IPS DF 4.7 (cell line): Measurements from ENCODE around the gene FOXC1.

Experiments used
- DNase-seq: peaks from one replicate; pipeline ENCODE4 v3.0.0-alpha.2; 2013; ENCODE audit warnings: low spot score; ENCODE audit errors: extremely low read depth

FOXC1 gene

GRCh38 chr6:1622851-1623768 lies 13.4 kb downstream of the FOXC1 start:
- DNase-seq = no peak

- DNase-seq = no peak
Measured at GRCh38 chr6:1623769-1624057, 14.0 kb downstream of the FOXC1 start.

GRCh38 chr6:1624058-1624850 lies 14.5 kb downstream of the FOXC1 start:
- no peak for DNase-seq

DNA sequence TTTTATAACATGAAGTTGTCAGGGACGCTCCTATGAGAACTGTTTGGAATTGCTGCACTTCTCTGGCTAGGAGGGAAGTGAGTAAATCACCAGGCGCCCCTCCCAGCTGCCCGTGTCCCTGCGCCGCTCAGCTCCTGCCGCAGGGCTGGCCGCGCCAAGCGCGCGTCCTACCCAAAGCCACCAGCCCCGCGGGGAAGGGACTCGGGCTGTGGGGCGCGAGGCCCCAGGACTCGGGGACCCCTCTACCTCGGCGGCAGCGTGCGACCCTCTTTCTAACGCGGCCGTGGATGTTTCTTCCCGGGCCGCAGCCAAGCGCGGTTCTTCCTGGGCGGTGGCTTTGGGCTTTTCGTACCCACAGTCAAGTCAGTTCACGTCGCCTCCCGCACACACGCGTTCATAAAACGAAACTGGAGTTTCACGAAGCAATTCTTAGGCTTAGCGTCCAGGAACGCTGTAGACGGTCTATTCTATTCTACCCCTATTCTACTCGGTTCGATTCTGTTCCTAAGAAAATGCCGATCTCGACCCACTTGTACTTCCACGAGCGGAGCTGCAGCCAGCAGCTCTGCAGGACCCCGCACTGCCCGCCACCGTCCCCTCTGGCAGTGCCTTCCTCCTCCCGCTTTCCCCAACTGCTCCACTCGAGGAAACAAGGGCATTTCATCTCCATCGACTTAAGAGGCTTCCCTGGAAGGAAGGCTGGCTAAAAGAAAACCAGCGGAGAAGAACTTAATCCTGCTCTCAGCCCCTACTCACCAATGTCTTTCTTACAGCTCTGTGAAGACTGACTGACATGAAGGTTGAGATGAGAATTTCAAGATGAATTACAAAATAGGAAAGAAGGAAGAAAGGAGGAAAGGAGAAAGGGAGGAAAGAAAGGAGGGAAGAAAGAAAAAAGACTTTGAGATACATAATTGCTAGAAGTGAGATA lies 15.4 kb downstream of the FOXC1 start:
- no peak for DNase-seq

DNA sequence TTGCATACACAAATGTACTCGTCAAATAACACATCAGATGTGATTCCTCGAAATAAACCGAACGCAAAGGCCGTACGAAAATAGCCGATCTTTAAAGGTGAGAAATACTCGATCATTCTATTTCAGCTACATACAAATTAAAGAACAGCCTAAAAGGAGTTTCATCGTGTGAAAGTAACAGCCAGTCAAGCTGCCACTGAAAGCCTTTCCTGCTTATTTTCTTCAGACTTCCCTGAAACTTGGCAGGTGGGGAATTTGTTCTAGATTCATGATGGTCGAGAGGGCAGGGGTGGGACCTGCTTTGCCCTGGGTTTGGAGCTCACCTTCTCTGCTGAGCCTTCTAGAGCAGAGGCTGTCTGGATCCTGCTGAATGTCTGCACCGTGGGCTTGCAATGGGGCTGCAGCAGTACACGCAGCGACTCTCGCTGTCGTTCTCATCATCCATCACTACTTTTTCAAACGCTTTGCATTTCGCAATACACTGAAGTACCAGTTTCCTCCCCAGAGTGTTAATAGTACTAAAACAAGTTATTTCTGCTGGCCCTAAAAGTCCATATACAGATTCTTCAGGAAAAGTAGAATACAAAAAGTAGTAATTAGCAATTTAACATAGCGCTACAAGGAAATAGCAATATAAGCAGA lies 16.2 kb downstream of the FOXC1 start:
- no peak for DNase-seq

DNA sequence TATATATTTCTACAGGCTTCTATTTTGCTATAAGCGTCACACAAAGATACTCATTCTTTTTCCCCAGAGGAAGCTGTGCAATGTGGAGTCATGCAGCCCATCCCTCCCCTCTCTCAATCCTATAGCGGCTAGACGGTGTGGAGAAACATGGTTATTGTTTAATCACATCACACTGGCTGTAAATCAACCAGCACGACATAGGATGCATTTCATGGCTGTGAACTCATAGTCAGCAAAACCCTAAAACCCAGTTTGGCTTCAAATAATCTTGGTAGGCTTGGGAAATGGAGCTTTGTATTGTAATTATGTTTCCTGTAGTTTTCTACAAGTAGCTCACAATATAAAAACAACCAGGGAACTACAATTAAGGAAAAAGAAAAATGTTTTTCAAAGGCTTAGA lies 16.8 kb downstream of the FOXC1 start:
- DNase-seq = no peak

DNA sequence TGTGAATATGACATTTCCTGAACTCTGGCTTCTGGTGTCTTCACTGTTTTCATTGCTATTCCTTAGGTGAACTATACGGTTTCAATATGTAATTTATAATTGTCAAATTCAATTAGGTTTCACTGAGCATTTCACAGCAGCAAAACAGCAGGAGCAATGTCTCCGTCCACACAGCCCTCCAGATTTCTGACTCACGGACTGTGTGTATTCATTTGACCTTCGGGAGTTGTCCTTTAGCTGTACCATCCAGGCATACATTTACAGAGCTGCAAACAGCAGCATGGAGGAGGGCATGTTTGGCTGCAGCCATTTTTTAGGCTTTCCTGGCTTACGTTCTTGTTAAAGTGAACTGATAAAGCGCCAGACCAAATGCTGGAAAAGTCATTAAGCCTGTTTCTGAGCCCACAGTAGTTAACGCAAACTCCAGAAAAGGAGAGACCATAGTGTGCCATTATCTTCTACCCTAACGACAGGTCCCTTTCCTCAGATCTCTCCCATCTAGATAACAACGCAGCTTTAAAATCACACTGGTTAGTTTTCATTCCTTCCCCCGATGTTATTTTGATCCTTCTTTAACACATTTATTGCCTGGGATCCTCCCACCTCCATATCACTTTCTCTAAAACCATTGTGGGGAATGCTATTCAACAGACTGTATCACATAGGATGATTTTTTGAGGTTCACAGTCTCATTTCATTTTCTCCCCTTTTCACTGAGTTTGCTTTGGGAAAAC lies 18.3 kb downstream of the FOXC1 start:
- no peak for DNase-seq

DNA sequence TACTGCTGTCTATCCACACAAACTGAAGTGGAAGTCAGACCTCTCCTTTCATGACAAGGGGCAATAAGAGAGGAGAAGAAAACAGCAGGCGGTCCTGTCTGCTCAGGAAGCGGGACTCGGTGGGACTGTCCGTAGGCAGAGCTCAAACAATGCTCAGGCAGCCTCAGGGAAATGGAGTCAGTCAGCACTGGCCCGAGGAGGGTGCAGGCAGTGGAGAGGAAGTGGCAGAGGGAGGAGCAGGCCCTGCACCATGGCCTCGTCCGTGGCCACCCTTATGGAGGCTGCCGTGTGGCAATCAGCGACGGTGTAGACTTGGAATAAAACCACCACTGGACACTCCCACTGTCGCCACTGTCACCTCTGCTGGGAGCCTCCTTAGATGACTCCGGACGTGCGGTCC lies 19.6 kb downstream of the FOXC1 start:
- DNase-seq = no peak

DNA sequence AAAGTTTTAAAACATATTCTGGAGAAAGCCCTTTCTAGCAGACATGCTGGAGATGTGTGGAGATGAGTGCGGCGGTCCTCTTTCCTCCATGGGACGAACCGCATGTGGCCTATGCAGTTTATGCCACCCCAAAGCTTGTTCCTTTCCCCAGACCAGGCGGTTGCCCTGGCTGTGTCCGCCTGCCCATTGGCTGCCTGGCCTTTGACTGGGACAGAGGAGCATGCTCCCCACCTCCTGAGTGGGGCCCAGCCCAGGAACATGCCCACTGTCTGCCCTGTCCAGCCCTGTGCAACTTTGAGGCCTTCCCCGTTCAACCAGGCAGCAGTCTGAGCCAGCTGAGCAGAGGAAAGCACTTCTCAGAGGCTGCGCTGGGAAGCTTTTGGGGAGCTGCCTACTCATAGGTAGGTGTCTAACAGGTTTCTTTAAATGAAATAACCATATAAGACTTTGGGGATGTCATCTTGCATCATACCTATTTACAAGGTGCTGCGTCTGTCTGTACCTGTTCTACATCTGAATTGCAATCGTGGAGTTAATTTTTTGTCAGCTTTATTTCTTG lies 20.6 kb downstream of the FOXC1 start:
- no peak for DNase-seq

GRCh38 chr6:1630771-1631217 lies 21.1 kb downstream of the FOXC1 start:
- DNase-seq = no peak

DNA sequence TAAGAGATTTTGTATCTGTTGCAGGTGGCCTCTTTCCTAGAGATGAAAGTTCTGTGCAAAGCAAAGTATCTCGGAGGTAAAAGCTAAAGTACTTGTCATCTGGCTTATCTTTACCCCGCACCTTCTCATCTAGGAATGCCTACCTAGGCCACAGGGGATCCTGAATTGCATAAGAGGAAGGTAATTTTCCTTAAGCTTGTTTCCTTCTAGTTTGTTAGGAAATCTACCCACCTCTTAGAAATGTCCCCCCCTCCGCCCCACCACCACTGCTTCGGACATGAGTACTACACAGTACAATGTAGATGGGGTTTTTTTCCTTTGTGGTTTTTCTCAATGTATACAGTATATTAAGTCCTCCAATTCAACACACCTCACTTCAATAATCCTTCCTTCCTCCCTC lies 21.5 kb downstream of the FOXC1 start:
- no peak for DNase-seq

GRCh38 chr6:1633366-1634021 lies 23.8 kb downstream of the FOXC1 start:
- DNase-seq = no peak

GRCh38 chr6:1634081-1634480 lies 24.4 kb downstream of the FOXC1 start:
- DNase-seq = no peak

DNA sequence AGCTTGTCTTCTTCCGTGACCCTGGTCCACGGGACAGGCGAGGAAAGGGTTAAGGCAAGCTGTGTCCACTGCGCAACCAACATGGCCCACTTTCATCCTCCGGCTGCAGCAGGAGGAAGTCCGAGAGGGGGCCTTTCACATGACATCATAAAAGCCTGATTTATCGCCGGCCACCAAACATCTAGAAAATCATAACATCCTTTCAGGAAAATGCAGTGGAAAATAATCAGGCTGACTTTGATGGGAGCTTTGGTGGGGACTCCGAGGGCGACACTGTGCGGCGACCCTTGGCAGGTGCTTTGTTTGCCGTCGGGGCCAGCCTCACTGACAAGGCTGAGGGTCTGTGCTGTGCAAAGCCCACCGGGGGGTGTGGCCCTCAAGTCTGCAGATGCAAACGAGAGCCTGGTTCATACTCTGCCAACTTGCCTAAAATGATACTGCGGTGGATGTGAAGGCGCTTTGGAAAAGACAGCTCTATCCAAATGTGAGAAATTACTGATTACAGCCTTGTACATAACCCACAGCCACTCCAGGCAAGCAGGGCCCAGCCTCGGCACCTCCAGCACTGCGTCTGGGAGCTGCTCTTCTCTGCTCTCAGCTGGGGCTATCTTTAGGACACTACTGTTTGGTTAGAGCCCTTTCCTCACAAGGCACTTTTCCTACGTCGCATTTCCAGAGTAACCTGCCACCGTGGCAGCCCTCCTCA lies 25.7 kb downstream of the FOXC1 start:
- no peak for DNase-seq

DNA sequence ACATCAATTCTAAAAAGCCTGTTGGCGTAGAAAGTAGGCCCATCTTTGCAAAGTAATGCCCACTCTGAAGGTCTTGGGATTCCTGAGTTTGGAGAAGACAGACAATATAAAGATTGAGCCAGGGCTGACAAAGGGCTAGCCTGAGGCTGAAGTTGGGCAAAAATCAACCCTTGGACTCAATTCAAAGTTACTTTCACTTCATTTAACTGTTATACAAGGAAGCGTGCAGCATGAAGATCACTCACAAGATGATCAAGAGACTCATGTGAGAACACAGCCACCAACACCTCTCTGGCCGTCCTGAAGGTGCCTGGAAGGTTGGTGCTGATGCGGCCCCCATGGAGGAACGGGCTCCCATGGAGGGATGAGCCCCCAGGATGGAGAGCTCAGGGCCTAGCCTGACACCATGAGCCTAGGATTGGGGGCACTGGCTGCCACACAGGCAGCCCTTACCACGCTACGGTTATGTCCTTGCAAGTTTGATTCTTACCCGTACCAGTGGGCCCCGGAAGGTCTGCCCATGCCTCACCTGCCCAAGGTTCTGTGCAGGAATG lies 26.6 kb downstream of the FOXC1 start:
- no peak for DNase-seq

DNA sequence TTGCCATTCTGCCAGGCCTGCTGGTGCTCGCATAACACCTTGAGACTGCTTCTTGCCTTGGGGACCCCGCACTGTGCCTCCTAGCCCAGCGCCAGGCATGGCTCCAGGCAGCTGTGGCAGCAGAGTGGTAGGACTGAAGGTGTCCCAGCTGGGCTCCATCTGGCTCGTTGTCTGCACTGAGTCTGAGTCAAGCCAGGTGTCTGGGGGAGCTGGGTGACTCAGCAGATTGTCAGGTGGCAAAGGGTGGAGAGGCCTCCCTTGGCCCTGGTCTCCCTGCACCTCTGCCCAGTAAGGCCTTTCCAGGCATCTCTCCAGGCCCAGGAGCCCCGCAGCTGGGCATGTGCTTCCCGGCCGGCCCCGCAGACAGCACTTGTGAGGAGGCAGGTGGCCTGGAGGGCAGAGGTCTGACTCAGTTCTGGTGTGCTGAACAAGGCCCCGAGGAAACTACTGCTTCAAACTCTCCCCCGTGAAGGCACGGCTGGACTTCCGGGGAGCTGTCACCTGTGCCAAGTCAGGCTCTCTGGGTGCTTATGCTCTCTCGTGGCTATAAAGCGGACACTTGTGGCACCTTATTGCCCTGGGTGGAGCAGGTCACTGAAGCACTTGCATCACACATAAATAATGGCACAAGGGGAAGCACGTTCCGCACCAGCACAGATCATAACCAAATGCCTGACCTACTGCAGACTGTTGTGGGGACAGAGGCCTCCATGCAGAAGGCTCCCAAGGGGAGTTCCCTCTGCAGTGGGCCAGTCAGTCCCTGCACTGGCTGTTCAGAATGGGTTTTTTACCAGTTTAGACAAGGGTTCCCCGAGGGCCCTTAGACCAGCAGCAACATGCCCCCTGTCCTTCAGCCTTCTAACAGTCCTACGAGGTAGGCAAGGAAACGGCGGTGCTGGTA lies 27.5 kb downstream of the FOXC1 start:
- DNase-seq = no peak

DNA sequence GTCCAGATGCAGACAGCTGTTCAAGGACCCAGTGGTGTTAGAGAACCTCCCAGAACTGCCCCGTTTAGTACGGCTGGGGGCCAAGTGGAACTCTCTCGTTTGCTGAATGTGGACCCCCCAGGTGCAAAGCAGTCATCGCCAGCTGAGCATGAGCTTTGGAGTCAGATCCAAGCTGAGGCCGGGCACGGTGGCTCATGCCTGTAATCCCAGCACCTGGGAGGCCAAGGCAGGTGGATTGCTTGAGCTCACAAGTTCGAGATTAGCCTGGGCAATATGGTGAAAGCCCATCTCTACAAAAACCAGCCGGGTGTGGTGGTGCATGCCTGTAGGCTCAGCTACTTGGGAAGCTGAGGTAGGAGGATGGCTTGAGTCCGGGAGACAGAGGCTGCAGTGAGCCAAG lies 29.7 kb downstream of the FOXC1 start:
- DNase-seq = no peak

DNA sequence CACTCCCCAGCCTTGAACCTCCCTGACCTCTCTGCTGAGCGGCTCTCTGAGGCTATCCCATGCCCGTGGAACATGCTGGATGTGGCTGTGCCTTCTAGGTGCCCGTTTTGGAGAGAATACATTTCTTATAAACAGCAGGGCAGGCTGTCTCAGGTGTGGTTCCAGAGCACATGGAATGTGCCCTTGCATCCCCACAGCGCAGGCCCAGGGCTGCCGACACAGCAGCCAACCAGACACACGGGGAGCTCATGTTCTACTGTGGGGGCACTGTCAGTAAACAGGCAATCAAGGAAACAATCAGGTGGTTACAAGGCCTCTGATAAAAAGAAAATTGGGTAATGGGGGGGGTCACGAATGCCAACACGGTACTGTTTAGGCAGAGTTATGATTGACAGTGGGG lies 30.8 kb downstream of the FOXC1 start:
- no peak for DNase-seq
